ENCODE data around the gene CNTNAP5. TPM values are rescaled to one million over a fixed set of nuclear protein-coding genes. Genes with fewer than 3 reads are reported as not detected.

The CNTNAP5 gene
- total and polyA plus RNA-seq, 9 of the 15 experiments (the other 6 are each of a cell fraction or from before 2014, with no cell fraction given): not detected

DNA sequence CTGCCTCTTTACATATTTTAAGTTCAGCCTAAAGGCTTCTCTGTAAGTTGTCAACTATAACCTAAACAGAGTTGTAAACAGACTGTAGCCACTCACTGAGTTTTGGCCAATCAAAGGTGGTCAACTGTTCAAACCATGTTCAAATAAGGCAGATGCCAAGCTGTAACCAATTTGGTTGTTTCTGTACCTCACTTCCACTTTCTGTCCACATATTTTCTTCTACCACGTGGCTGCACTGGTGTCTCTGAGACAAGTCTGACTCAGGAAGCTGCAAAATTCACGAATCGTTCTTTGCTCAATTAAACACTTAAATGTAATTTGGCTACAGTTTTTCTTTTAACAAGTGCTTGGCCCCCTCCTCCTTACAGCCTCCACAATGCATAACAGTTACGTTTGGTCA, 555.2 kb downstream of the CNTNAP5 start (continued):
- TF ChIP-seq, protein P1, sequence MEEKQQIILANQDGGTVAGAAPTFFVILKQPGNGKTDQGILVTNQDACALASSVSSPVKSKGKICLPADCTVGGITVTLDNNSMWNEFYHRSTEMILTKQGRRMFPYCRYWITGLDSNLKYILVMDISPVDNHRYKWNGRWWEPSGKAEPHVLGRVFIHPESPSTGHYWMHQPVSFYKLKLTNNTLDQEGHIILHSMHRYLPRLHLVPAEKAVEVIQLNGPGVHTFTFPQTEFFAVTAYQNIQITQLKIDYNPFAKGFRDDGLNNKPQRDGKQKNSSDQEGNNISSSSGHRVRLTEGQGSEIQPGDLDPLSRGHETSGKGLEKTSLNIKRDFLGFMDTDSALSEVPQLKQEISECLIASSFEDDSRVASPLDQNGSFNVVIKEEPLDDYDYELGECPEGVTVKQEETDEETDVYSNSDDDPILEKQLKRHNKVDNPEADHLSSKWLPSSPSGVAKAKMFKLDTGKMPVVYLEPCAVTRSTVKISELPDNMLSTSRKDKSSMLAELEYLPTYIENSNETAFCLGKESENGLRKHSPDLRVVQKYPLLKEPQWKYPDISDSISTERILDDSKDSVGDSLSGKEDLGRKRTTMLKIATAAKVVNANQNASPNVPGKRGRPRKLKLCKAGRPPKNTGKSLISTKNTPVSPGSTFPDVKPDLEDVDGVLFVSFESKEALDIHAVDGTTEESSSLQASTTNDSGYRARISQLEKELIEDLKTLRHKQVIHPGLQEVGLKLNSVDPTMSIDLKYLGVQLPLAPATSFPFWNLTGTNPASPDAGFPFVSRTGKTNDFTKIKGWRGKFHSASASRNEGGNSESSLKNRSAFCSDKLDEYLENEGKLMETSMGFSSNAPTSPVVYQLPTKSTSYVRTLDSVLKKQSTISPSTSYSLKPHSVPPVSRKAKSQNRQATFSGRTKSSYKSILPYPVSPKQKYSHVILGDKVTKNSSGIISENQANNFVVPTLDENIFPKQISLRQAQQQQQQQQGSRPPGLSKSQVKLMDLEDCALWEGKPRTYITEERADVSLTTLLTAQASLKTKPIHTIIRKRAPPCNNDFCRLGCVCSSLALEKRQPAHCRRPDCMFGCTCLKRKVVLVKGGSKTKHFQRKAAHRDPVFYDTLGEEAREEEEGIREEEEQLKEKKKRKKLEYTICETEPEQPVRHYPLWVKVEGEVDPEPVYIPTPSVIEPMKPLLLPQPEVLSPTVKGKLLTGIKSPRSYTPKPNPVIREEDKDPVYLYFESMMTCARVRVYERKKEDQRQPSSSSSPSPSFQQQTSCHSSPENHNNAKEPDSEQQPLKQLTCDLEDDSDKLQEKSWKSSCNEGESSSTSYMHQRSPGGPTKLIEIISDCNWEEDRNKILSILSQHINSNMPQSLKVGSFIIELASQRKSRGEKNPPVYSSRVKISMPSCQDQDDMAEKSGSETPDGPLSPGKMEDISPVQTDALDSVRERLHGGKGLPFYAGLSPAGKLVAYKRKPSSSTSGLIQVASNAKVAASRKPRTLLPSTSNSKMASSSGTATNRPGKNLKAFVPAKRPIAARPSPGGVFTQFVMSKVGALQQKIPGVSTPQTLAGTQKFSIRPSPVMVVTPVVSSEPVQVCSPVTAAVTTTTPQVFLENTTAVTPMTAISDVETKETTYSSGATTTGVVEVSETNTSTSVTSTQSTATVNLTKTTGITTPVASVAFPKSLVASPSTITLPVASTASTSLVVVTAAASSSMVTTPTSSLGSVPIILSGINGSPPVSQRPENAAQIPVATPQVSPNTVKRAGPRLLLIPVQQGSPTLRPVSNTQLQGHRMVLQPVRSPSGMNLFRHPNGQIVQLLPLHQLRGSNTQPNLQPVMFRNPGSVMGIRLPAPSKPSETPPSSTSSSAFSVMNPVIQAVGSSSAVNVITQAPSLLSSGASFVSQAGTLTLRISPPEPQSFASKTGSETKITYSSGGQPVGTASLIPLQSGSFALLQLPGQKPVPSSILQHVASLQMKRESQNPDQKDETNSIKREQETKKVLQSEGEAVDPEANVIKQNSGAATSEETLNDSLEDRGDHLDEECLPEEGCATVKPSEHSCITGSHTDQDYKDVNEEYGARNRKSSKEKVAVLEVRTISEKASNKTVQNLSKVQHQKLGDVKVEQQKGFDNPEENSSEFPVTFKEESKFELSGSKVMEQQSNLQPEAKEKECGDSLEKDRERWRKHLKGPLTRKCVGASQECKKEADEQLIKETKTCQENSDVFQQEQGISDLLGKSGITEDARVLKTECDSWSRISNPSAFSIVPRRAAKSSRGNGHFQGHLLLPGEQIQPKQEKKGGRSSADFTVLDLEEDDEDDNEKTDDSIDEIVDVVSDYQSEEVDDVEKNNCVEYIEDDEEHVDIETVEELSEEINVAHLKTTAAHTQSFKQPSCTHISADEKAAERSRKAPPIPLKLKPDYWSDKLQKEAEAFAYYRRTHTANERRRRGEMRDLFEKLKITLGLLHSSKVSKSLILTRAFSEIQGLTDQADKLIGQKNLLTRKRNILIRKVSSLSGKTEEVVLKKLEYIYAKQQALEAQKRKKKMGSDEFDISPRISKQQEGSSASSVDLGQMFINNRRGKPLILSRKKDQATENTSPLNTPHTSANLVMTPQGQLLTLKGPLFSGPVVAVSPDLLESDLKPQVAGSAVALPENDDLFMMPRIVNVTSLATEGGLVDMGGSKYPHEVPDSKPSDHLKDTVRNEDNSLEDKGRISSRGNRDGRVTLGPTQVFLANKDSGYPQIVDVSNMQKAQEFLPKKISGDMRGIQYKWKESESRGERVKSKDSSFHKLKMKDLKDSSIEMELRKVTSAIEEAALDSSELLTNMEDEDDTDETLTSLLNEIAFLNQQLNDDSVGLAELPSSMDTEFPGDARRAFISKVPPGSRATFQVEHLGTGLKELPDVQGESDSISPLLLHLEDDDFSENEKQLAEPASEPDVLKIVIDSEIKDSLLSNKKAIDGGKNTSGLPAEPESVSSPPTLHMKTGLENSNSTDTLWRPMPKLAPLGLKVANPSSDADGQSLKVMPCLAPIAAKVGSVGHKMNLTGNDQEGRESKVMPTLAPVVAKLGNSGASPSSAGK (IDR thresholded peaks at IDR 0.05): no peak
- no peak for TF ChIP-seq ZFP1 (CRISPR knock-in tag; IDR thresholded peaks at IDR 0.05)
- no peak for TF ChIP-seq ZNF395 (CRISPR knock-in tag; IDR thresholded peaks at IDR 0.05)
- TF ChIP-seq HDAC6 (IDR thresholded peaks at IDR 0.05; ENCODE audit: low read depth, low read length): no peak
- no peak for TF ChIP-seq ELF4 (CRISPR knock-in tag; IDR thresholded peaks at IDR 0.05)
- no peak for TF ChIP-seq ZNF449 (CRISPR knock-in tag; IDR thresholded peaks at IDR 0.05)
- TF ChIP-seq PTTG1 (tag; IDR thresholded peaks at IDR 0.05; ENCODE audit: low read depth): no peak
- TF ChIP-seq CBFA2T2 (conservative IDR thresholded peaks at IDR 0.05): no peak

All from K562 (cell line).